WTC11 (cell line): ENCODE data around the gene IRS1. TPM values are rescaled to one million over a fixed set of nuclear protein-coding genes. Genes with fewer than 3 reads are reported as not detected.
A peak's percentile ranks its signal among the peaks of the same experiment; 100 is the strongest.

Experiments used
- ATAC-seq: fragments of 200-7000 bp; cut with Tn5 transposase; 2 replicates; pipeline ENCODE4 v1.10.0; 2021; ENCODE audit warnings: mild to moderate bottlenecking, moderate library complexity
- CTCF ChIA-PET: fragments of 300-600 bp; sonication (Branson Sonifier 250); formaldehyde crosslinking; loops from one replicate; lab custom pipeline; 2021; ENCODE audit warnings: antibody characterized with exemption; lab: Charles Lee
- POLR2A ChIA-PET: fragments of 350-600 bp; sonication (Branson Sonifier 250); formaldehyde crosslinking; loops from one replicate; lab custom pipeline; 2021; ENCODE audit warnings: antibody characterized with exemption; lab: Charles Lee
- DNase-seq: peaks from one replicate; pipeline ENCODE4 v3.0.0; 2021; ENCODE audit warnings: low spot score
- H3K27ac Mint-ChIP-seq: 2 replicates; pipeline ENCODE4 v1.8.0; 2021; ENCODE audit warnings: mixed read lengths
- H3K27me3 Mint-ChIP-seq: 2 replicates; pipeline ENCODE4 v1.8.0; 2021; ENCODE audit warnings: low read depth, mild to moderate bottlenecking, moderate library complexity, mixed read lengths
- H3K36me3 Mint-ChIP-seq: 2 replicates; pipeline ENCODE4 v1.8.0; 2021; ENCODE audit warnings: mixed read lengths
- H3K4me1 Mint-ChIP-seq: 2 replicates; pipeline ENCODE4 v1.8.0; 2022; ENCODE audit warnings: mixed read lengths
- H3K4me3 Mint-ChIP-seq: 2 replicates; pipeline ENCODE4 v1.8.0; 2021; ENCODE audit warnings: mild to moderate bottlenecking, moderate library complexity, mixed read lengths
- H3K9me3 Mint-ChIP-seq: 2 replicates; pipeline ENCODE4 v1.8.0; 2021; ENCODE audit warnings: mixed read lengths
- ATF2 ChIP-seq: sonication (generic); formaldehyde crosslinking; IDR thresholded peaks from 2 replicates; pipeline ENCODE4 v1.8.1; 2022; ENCODE audit warnings: low read depth, missing genetic modification reagents, borderline replicate concordance
- CBFB ChIP-seq: sonication (generic); formaldehyde crosslinking; IDR thresholded peaks from 2 replicates; pipeline ENCODE4 v1.8.1; 2022; ENCODE audit warnings: mild to moderate bottlenecking, low read depth, missing genetic modification reagents
- CTCF ChIP-seq: fragments of 200-600 bp; IDR thresholded peaks from 2 replicates; pipeline ENCODE4 v1.8.0; 2022; ENCODE audit warnings: antibody characterized with exemption
- EMX1 ChIP-seq: fragments of 250-450 bp; sonication (Bioruptor Pico); IDR thresholded peaks from 2 replicates; pipeline ENCODE4 v1.8.0; 2021; ENCODE audit warnings: mild to moderate bottlenecking
- ERG ChIP-seq: fragments of 250-450 bp; sonication (Bioruptor Pico); IDR thresholded peaks from 2 replicates; pipeline ENCODE4 v1.8.0; 2021; ENCODE audit warnings: mild to moderate bottlenecking
- FOXP1 ChIP-seq: sonication (generic); formaldehyde crosslinking; IDR thresholded peaks from 2 replicates; pipeline ENCODE4 v1.8.0; 2022; ENCODE audit warnings: missing genetic modification reagents, mild to moderate bottlenecking, moderate library complexity, borderline replicate concordance
- GABPB1 ChIP-seq: sonication (generic); formaldehyde crosslinking; IDR thresholded peaks from 2 replicates; pipeline ENCODE4 v1.8.1; 2023; ENCODE audit warnings: mild to moderate bottlenecking, missing genetic modification reagents
- HMGA2 ChIP-seq: fragments of 250-450 bp; sonication (Bioruptor Pico); IDR thresholded peaks from 2 replicates; pipeline ENCODE4 v1.4.0; 2021; ENCODE audit warnings: mild to moderate bottlenecking, moderate library complexity
- KAT7 ChIP-seq: sonication (generic); formaldehyde crosslinking; IDR thresholded peaks from 2 replicates; pipeline ENCODE4 v1.8.1; 2023; ENCODE audit warnings: missing genetic modification reagents, mild to moderate bottlenecking, borderline replicate concordance
- MAX ChIP-seq: sonication (generic); formaldehyde crosslinking; IDR thresholded peaks from 2 replicates; pipeline ENCODE4 v1.8.0; 2022; ENCODE audit warnings: mild to moderate bottlenecking, missing genetic modification reagents
- MLX ChIP-seq: sonication (generic); formaldehyde crosslinking; IDR thresholded peaks from 2 replicates; pipeline ENCODE4 v1.8.1; 2023; ENCODE audit warnings: mild to moderate bottlenecking, missing genetic modification reagents, moderate library complexity
- NFATC4 ChIP-seq: fragments of 250-450 bp; sonication (Bioruptor Pico); IDR thresholded peaks from 2 replicates; pipeline ENCODE4 v1.9.0; 2021; ENCODE audit warnings: mild to moderate bottlenecking
- NR1H2 ChIP-seq: sonication (generic); formaldehyde crosslinking; IDR thresholded peaks from 2 replicates; pipeline ENCODE4 v1.9.0; 2021; ENCODE audit warnings: mild to moderate bottlenecking, moderate library complexity, missing genetic modification reagents
- NR2C2 ChIP-seq: sonication (generic); formaldehyde crosslinking; IDR thresholded peaks from 2 replicates; pipeline ENCODE4 v1.8.0; 2022; ENCODE audit warnings: mild to moderate bottlenecking, missing genetic modification reagents
- PRRX2 ChIP-seq: fragments of 250-450 bp; sonication (Bioruptor Pico); IDR thresholded peaks from 2 replicates; pipeline ENCODE4 v1.8.0; 2021; ENCODE audit warnings: mild to moderate bottlenecking
- SP1 ChIP-seq: sonication (generic); formaldehyde crosslinking; conservative IDR thresholded peaks from 2 replicates; pipeline ENCODE4 v1.8.1; 2022; ENCODE audit warnings: missing genetic modification reagents
- TCF7 ChIP-seq: sonication (generic); formaldehyde crosslinking; IDR thresholded peaks from 2 replicates; pipeline ENCODE4 v1.8.0; 2022; ENCODE audit warnings: mild to moderate bottlenecking, low read depth, missing genetic modification reagents, moderate library complexity
- ZBTB43 ChIP-seq: sonication (generic); formaldehyde crosslinking; IDR thresholded peaks from 2 replicates; pipeline ENCODE4 v1.8.1; 2023; ENCODE audit warnings: mild to moderate bottlenecking, missing genetic modification reagents
- ZNF121 ChIP-seq: sonication (generic); formaldehyde crosslinking; IDR thresholded peaks from 2 replicates; pipeline ENCODE4 v1.8.0; 2023; ENCODE audit warnings: missing genetic modification reagents
- ZNF138 ChIP-seq: sonication (generic); formaldehyde crosslinking; conservative IDR thresholded peaks from 2 replicates; pipeline ENCODE4 v1.8.1; 2022; ENCODE audit warnings: mild to moderate bottlenecking, moderate library complexity, missing genetic modification reagents
- ZNF396 ChIP-seq: fragments of 250-450 bp; sonication (Bioruptor Pico); IDR thresholded peaks from 2 replicates; pipeline ENCODE4 v1.8.0; 2021; ENCODE audit warnings: mild to moderate bottlenecking, moderate library complexity, borderline replicate concordance
- ZNF416 ChIP-seq: fragments of 250-450 bp; sonication (Bioruptor Pico); IDR thresholded peaks from 2 replicates; pipeline ENCODE4 v1.9.0; 2021; ENCODE audit warnings: mild to moderate bottlenecking, inconsistent platforms
- total RNA-seq: library from RNA; stranded (reverse); gene quantifications from 3 replicates; pipeline ENCODE4 v1.2.3, GENCODE V29; 2021

The IRS1 gene
- total RNA-seq, 1 experiment from 2014 or later, result 22.9 TPM

- no peak for TF ChIP-seq CTCF
Observed at GRCh38 chr2:226837787-226838603, 38.4 kb upstream of the IRS1 start (continued).

GRCh38 chr2:226837334-226837733 lies 37.7 kb upstream of the IRS1 start:
- no peak overlapping the region for H3K27ac Mint-ChIP-seq
- no peak for DNase-seq
- ChIA-PET CTCF (no interaction called here), POLR2A (no interaction called here)
- H3K4me3 Mint-ChIP-seq, result peak overlapping the region; percentile 1; the same call in 1 of the 2 replicates
- peaks cover 11% of the 10 kb centered on the region for H3K27me3 Mint-ChIP-seq
- peaks cover 13% of the 10 kb centered on the region for H3K36me3 Mint-ChIP-seq
- H3K9me3 Mint-ChIP-seq, result peaks cover 5% of the 10 kb centered on the region; the same call in 1 of the 2 replicates
- TF ChIP-seq ZBTB43 (CRISPR knock-in tag) (no peak), HMGA2 (no peak), NR1H2 (CRISPR knock-in tag) (no peak), ZNF396 (CRISPR knock-in tag) (no peak), CBFB (no peak), MLX (no peak), TCF7 (CRISPR knock-in tag) (no peak), KAT7 (CRISPR knock-in tag) (no peak), ZNF416 (CRISPR knock-in tag) (no peak), ZNF138 (CRISPR knock-in tag) (no peak), PRRX2 (CRISPR knock-in tag) (no peak), ATF2 (no peak), FOXP1 (CRISPR knock-in tag) (no peak), NFATC4 (CRISPR knock-in tag) (no peak)
- H3K4me1 Mint-ChIP-seq, result peaks cover 13% of the 10 kb centered on the region
- ATAC-seq, result no peak

GRCh38 chr2:226836548-226836885 lies 36.9 kb upstream of the IRS1 start:
- H3K36me3 Mint-ChIP-seq, result peaks cover 6% of the 10 kb centered on the region
- H3K9me3 Mint-ChIP-seq, result no peaks in the 10 kb centered on the region
- POLR2A ChIA-PET, result interaction anchor here (1.3 to 2.3 kb wide), 2 partner anchors 38 to 187 kb away, joined by 3 to 11 read pairs; partner anchors contain the start of gene IRS1
- H3K4me1 Mint-ChIP-seq, result peaks cover 13% of the 10 kb centered on the region
- no peak for TF ChIP-seq ERG (CRISPR knock-in tag)
- TF ChIP-seq EMX1 (CRISPR knock-in tag), result no peak
- TF ChIP-seq SP1 (CRISPR knock-in tag), result no peak
- no peak for TF ChIP-seq ZNF121 (CRISPR knock-in tag)
- TF ChIP-seq MAX (CRISPR knock-in tag), result no peak
- TF ChIP-seq NR2C2 (CRISPR knock-in tag), result no peak
- no peak for TF ChIP-seq GABPB1 (CRISPR knock-in tag)
- TF ChIP-seq NR1H2 (CRISPR knock-in tag), result no peak
- TF ChIP-seq, all 79 proteins: peak for 0
- ATAC-seq, result no peak
- CTCF ChIA-PET, result interaction anchor here (2.7 kb wide), 1 partner anchor 33 kb away, joined by 9 read pairs; no protein-coding TSS in a partner anchor
- Mint-ChIP-seq H3K27ac (no peak overlapping the region), H3K4me3 (peak overlapping the region; percentile 76), H3K27me3 (peaks cover 11% of the 10 kb centered on the region)
- no peak for DNase-seq
